Lower leg skin (tissue), 3 donors: ENCODE measurements around the gene CDRT15.

ENCODE experiments used
- CTCF ChIP-seq, 3 donors: fragments of 450-650 bp; IDR thresholded peaks; one replicate each; pipeline ENCODE4 v1.5.1; 2016; ENCODE audit warnings: antibody characterized with exemption in 3 of 3, mild to moderate bottlenecking in 3 of 3, moderate library complexity in 2 of 3
- POLR2A ChIP-seq, 2 donors: fragments of 450-650 bp; IDR thresholded peaks; one replicate each; pipeline ENCODE4 v1.6.1; 2016 to 2017; ENCODE audit warnings: antibody characterized with exemption in 2 of 2, mild to moderate bottlenecking in 1 of 2, moderate library complexity in 1 of 2

DNA sequence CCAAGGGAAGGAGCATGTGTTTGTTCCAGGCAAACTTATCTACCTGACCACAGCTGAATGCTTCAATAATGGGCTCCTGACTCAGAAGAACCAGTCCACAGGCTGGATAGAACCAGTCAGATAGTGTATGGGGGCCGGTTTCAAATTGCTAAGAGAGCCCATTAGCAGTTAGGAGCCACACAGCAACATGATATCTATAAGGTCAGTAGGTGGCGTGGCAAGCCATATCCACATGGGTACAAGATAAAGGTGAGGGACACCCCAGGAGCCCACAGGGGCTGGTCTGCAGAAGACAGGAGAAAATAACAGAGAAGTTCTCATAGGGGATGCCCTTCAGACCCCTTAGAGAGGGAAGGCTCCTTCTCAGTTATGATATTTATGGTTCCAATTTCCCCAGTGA, 31.6 kb upstream of the CDRT15 start:
- TF ChIP-seq CTCF (IDR thresholded peaks at IDR 0.05) (no peak), POLR2A (IDR thresholded peaks at IDR 0.05) (no peak)
